Adrenal gland (tissue), 5 donors: Measurements from ENCODE around the gene HIVEP1.

ENCODE experiments used
- CTCF ChIP-seq, 6 experiments: fragments of 450-650 bp in 4 of 6; fragments of 200-600 bp in 2 of 6; sonication (generic) in 1 of 6; IDR thresholded peaks; 1 replicate in 5 of 6; 2 replicates in 1 of 6; pipeline versions ENCODE4 v1.5.1 to v1.8.0; 2016 to 2021; ENCODE audit warnings: antibody characterized with exemption in 6 of 6, mild to moderate bottlenecking in 2 of 6, moderate library complexity in 1 of 6
- POLR2A ChIP-seq, 2 donors: fragments of 450-650 bp; IDR thresholded peaks; one replicate each; pipeline ENCODE4 v1.6.1; 2017; ENCODE audit warnings: antibody characterized with exemption in 2 of 2, mild to moderate bottlenecking in 2 of 2, moderate library complexity in 1 of 2
- donor health status: DM: no; HTN: no; CAD: no.

DNA sequence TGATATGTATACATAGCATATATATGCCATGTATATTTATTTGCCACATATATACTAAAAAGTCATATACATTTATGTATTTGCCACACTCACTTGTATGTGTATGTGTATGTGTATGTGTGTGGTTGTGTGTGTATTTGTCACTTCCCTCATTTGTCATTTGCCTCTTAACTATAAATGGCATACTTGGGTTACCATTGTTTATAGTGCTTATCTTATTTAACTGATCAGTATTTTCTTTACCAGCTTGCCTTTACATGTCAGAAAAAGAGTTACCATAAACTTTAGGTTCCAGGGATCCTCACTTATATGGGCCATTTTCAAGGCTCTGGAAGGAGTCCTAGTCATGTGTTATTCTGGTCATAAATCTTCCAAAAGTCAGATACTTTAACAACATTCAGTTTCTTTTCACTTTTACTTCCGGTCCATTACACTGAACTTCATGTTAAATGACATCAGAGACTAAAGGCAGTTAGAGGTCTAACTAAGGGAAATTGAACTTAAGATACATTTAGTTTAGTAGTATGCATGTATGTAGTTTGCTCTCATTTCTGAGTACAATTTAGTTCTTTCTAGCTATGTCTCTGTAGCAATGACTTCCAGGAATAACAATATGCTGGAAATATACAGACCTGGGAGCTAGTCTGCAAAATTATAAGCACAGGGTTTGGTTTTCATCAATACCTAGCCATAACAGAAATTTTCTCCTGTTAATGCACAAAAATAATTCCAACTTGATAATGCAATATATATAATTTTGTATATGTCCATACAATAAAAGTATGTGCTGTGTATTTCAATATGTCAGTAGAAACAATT is 33.7 kb upstream of the HIVEP1 start:
- TF ChIP-seq CTCF (IDR thresholded peaks at IDR 0.05) (no peak), POLR2A (IDR thresholded peaks at IDR 0.05) (no peak)
